ENCODE data around the gene MED13L.

DNA sequence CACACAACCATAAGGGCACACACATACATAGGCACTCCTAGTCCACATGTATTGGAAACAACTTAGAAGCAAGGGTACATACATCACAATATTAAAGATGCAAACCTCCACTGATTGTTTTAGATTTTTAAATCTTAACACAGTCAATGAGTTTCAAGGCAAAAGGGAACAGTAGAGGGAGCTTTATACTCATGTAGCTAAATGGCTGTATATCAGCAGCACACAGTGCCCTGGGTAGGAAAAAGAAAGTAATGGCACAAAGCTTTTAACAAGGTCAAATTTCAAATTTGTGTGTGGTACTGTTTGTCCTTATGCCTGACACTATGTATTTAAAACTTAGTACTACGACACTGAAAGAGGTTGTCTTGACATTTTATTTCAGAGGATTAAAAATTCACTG is 262.0 kb downstream of the MED13L start:
- TF ChIP-seq, protein P1, sequence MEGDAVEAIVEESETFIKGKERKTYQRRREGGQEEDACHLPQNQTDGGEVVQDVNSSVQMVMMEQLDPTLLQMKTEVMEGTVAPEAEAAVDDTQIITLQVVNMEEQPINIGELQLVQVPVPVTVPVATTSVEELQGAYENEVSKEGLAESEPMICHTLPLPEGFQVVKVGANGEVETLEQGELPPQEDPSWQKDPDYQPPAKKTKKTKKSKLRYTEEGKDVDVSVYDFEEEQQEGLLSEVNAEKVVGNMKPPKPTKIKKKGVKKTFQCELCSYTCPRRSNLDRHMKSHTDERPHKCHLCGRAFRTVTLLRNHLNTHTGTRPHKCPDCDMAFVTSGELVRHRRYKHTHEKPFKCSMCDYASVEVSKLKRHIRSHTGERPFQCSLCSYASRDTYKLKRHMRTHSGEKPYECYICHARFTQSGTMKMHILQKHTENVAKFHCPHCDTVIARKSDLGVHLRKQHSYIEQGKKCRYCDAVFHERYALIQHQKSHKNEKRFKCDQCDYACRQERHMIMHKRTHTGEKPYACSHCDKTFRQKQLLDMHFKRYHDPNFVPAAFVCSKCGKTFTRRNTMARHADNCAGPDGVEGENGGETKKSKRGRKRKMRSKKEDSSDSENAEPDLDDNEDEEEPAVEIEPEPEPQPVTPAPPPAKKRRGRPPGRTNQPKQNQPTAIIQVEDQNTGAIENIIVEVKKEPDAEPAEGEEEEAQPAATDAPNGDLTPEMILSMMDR (IDR thresholded peaks at IDR 0.05) = no peak
- no peak for TF ChIP-seq POLR2A (IDR thresholded peaks at IDR 0.05)

All from lower leg skin (tissue), 3 donors.